WERI-Rb-1 (cell line): ENCODE results near the gene SORBS2.

Source experiments
- DNase-seq: peaks from one replicate; pipeline ENCODE4 v3.0.0-alpha.2; 2020
- H3K27ac ChIP-seq: fragments of 250-450 bp; sonication (Bioruptor Pico); 2 replicates; pipeline ENCODE4 v1.5.1; 2020; ENCODE audit warnings: mild to moderate bottlenecking, moderate library complexity
- H3K27me3 ChIP-seq: fragments of 250-450 bp; sonication (Bioruptor Pico); 2 replicates; pipeline ENCODE4 v1.5.1; 2021; ENCODE audit warnings: mild to moderate bottlenecking, low read depth, moderate library complexity; ENCODE audit not compliant: insufficient read depth, severe bottlenecking
- H3K36me3 ChIP-seq: fragments of 250-450 bp; sonication (Bioruptor Pico); 2 replicates; pipeline ENCODE4 v1.5.1; 2020; ENCODE audit warnings: mild to moderate bottlenecking, moderate library complexity
- H3K4me3 ChIP-seq: 2 replicates; pipeline ENCODE4 v1.5.1; 2011; ENCODE audit warnings: low read depth, mild to moderate bottlenecking, control low read depth, low read length
- H3K9me3 ChIP-seq: fragments of 250-450 bp; sonication (Bioruptor Pico); 2 replicates; pipeline ENCODE4 v1.5.1; 2021; ENCODE audit warnings: mild to moderate bottlenecking, moderate library complexity; ENCODE audit not compliant: severe bottlenecking
- TF ChIP-seq, protein P1 (sequence below): IDR thresholded peaks from 2 replicates; pipeline ENCODE4 v1.5.1; 2011; ENCODE audit warnings: low read depth, mild to moderate bottlenecking, control low read depth, inconsistent platforms, low read length

SORBS2 gene

DNA sequence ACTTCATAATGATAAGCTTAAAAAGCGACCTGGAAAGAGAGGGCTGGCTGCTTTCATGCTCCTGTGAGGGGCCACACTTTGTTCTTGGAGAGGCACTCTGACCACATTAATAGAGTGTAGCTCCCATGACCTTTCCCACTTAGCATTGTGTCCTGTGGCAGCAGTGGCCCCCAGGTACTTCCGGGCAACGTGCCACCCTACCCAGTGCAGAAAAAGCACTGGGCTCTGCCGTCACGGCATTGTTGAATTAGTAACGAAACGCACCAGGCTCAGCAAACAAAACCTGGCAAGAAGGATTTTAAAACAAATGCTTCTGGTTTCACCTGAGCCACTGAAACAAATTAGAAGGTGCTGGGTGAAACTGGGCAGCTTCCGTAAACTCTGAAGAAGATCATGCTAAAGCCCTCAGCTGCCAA lies 5.4 kb upstream of the SORBS2 start:
- no peak overlapping the region for H3K4me3 ChIP-seq
- H3K27ac ChIP-seq, result no peak overlapping the region
- no peak for DNase-seq
- TF ChIP-seq, protein P1, sequence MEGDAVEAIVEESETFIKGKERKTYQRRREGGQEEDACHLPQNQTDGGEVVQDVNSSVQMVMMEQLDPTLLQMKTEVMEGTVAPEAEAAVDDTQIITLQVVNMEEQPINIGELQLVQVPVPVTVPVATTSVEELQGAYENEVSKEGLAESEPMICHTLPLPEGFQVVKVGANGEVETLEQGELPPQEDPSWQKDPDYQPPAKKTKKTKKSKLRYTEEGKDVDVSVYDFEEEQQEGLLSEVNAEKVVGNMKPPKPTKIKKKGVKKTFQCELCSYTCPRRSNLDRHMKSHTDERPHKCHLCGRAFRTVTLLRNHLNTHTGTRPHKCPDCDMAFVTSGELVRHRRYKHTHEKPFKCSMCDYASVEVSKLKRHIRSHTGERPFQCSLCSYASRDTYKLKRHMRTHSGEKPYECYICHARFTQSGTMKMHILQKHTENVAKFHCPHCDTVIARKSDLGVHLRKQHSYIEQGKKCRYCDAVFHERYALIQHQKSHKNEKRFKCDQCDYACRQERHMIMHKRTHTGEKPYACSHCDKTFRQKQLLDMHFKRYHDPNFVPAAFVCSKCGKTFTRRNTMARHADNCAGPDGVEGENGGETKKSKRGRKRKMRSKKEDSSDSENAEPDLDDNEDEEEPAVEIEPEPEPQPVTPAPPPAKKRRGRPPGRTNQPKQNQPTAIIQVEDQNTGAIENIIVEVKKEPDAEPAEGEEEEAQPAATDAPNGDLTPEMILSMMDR, result no peak
- no peaks in the 10 kb centered on the region for H3K36me3 ChIP-seq
- H3K27me3 ChIP-seq, result no peaks in the 10 kb centered on the region
- H3K9me3 ChIP-seq, result no peaks in the 10 kb centered on the region

DNA sequence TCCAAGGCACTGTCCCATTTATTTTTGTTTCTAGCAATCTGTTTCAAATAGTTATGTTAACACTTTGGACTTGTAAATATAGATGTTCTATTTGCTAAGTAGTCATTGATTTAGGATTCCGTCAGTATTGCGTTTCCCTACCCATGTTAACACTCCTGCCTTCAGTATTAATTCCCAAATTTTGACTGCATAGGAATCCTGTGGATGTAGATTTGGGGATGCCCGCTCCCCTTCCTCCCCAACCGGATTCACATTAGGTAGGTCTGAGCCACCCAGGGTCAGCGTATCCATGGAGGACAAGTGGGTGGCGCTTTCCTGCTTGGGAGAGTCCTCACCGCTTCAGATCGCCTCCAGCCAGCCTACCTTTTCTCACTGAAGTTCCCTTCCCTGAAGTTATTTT lies 1.1 kb upstream of the SORBS2 start:
- no peaks in the 10 kb centered on the region for H3K36me3 ChIP-seq
- DNase-seq, result no peak
- TF ChIP-seq, protein P1, result no peak
- H3K27me3 ChIP-seq, result no peaks in the 10 kb centered on the region
- H3K27ac ChIP-seq, result no peak overlapping the region
- H3K9me3 ChIP-seq, result no peaks in the 10 kb centered on the region
- no peak overlapping the region for H3K4me3 ChIP-seq

DNA sequence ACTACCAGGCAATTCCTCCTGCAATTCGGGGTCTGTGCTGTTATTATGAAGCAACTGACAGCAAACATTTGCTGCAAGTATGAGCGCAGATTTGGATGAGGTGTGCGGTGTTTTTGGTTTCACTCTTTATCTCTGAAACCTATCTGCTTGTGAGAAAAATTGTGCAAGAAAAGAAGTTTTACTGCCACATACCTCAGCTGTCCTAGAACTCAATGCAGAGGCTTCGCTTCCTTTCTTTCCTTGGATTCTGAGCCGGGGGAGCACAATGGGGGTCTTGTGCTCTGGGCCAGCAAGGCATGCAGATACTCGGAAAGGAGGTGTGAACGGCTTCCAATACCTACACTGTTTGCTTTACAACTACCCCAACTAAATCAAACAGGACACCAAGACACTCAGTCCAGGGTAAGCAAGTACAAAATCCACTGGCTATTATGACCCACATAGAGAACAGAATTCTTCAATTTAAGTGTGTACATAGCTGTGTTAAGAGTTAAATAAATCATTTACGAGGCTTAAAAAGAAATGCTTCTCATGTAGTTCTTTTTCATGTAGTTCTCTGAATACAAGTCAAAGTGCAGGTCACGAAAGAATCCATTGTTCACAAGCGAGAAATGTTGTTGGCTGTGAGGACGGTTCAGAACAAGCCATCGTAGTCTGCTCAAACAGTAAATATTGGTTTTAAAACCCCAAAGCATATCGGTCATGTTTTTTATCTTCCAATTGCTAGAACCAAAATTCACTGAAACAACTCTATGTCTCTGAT lies 1.1 kb downstream of the SORBS2 start:
- DNase-seq, result no peak
- H3K27me3 ChIP-seq, result no peaks in the 10 kb centered on the region
- TF ChIP-seq, protein P1, result no peak
- no peaks in the 10 kb centered on the region for H3K9me3 ChIP-seq
- H3K36me3 ChIP-seq, result no peaks in the 10 kb centered on the region
- H3K27ac ChIP-seq, result peak overlapping the region; percentile 67
- H3K4me3 ChIP-seq, result peak overlapping the region; percentile 61

DNA sequence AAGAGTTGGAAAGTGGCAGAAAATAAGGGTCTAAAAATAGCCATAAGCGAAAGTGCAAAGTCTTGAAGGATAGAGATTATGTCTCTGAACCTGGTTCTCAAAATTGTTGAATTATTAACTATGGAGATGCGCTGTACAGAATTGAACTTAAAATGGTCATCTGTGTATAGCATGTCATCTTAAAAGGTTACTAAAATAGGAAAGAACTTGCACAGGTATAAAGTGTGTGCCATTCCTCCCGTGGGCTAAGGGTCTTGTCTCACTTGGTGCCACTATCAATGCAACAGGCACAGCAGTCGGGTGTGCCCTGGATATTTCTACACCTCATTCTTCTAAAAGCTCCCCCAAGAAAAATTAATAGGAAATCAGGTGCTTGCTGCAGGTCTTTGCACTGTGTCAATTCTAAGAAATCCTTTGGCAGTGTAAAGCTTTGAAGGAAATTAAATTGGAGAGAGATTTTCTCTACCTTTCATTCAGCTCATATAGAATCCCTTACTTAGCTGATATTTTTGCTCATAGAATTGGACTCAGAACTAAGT lies 2.4 kb downstream of the SORBS2 start:
- Histone ChIP-seq H3K27ac (no peak overlapping the region), H3K9me3 (no peaks in the 10 kb centered on the region), H3K36me3 (no peaks in the 10 kb centered on the region), H3K27me3 (no peaks in the 10 kb centered on the region), H3K4me3 (no peak overlapping the region)
- TF ChIP-seq, protein P1, result no peak
- no peak for DNase-seq

DNA sequence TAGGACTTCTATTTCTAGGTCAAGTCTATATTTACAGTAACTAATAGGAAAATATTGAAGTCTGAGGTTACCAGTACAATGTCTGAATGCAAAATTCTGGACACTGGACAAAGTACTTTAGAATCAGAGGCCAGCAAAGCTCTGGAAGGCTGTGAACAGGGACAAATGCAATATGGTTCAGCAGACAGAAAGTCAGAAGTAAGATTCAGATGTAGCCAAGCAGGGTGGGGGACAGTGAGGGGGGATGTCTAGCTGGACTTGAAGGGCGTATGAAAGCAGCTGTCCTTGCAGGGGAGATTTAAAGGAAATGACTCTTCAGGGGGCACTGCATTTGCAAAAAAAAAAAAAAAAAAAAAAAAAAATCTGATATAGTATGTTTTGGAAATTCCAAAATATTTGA lies 2.9 kb downstream of the SORBS2 start:
- H3K36me3 ChIP-seq, result no peaks in the 10 kb centered on the region
- no peak overlapping the region for H3K4me3 ChIP-seq
- no peaks in the 10 kb centered on the region for H3K9me3 ChIP-seq
- TF ChIP-seq, protein P1, result no peak
- DNase-seq, result no peak
- H3K27me3 ChIP-seq, result no peaks in the 10 kb centered on the region
- H3K27ac ChIP-seq, result no peak overlapping the region

DNA sequence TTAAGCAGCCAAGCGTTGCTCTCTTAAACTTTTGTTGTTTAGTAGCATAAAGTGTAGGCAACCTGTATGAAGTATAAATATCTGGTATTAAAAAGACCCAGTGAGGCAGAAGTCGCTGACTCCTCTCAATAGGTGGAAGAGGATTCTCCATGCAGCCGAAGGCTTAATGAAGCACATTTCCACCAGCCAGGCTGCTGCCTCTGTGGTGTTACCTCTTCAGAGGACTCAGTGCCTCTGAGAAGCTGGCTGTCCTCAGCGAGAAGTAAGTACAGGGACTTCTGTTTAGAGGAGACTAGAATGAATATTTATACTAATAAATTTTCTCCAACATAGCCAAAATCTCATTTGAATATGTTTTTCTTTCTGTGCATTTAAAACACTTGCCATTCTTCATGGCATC lies 6.0 kb downstream of the SORBS2 start:
- TF ChIP-seq, protein P1, result no peak
- H3K27me3 ChIP-seq, result no peaks in the 10 kb centered on the region
- no peaks in the 10 kb centered on the region for H3K36me3 ChIP-seq
- H3K9me3 ChIP-seq, result no peaks in the 10 kb centered on the region
- DNase-seq, result no peak
- H3K27ac ChIP-seq, result no peak overlapping the region
- no peak overlapping the region for H3K4me3 ChIP-seq
